HG03378 (cell line): ENCODE data around the gene PARP6.
A peak's percentile ranks its signal among the peaks of the same experiment; 100 is the strongest.

Experiments used
- ATAC-seq: cut with Tn5 transposase; IDR thresholded peaks from one replicate; pipeline ENCODE4 v1.9.1; 2021; ENCODE audit warnings: mild to moderate bottlenecking, moderate library complexity; ENCODE audit not compliant: unreplicated experiment

PARP6 gene

DNA sequence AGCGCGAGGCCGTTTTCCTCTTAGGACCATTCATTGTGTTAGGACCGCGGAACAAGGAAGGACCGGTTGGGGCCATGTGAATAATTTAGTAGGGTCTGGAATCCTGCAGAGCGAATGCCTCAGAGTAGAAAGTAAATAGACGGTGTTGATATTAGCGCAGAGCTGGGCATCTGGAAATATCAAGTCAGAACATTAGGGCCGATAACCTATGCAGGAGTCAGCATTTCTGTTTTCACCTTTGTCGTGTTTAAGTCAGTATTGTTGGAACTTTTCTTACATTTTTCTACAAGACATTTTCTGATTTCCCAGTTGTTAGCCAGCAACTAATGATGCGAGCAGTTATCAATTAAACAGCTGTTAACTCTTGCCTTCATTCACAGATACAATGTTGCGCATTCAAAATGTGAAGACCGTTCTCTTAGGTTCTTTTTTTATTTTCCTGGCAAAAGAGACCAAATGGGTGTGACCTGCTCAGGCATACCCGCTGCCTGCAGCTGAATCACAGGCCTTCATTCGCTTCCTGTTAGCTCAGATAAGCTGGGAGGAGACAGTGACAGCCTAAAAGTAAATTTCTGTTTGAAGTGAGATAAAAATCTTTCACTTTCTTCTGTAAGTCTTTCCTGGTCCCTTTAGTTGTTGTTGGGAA, 40.4 kb downstream of the PARP6 start:
- no peak for ATAC-seq

- ATAC-seq: peak; percentile 26
Measured at GRCh38 chr15:72231066-72231832, 41.1 kb downstream of the PARP6 start, which contains the start of gene PKM. PKM (minus strand) TSS chr15:72231190; CDS start chr15:72219097, 12,093 bp downstream.

DNA sequence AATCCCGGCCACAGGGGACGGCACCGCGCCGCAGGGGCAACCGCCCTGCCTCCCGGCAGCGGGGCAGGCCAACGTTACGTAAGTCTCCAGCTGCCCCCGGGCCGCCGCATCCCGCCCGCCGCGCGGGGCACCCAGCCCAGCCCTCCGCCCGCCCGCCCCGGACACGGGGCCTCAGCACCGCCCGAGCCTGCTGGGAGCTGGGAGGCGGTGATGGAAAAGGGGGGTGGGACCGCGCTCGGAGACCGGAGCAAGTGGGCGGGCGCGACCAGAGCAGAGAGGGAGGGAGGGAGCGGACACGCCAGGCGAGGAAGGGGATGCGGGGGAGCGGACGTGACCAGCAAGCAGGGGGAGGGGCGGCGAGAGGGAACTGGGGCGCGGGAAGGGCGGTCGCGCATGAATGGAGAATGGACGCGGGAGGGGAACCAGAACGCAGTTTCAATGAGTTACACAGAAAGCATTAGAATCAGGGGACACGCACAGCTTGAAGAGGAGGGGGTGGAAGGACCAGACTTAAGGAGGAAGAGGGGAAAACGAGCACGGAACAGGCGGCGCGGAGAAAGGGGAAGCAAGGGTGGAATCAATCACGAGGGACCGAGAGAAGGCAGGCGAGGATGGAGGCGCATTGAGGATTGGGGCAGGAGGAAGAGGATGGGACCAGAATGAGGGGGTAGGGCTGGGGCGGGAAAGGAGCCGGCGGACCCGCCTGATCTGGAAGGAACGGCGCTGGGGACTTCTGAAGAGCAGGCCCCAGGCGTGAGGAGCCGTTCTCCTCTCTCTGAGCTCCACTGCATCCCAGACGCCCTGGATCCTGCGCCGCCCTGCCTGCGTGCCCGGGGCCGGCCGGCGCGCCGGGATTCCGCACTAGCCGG, 41.9 kb downstream of the PARP6 start:
- no peak for ATAC-seq

DNA sequence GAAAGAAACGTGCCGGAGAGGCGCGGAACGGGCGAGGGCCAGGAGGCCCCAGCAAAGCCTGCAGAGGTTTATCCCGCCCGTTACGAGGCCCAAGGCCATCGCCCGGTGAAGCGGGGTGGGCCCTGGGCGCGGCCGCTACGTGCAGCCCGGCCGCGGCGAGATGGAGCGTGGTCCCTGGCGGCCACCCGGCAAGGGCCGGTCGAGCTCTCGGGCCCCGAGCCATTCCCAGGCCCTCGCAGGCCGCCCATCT, 42.5 kb downstream of the PARP6 start:
- no peak for ATAC-seq

- no peak for ATAC-seq
Measured at GRCh38 chr15:72229076-72229946, 43.0 kb downstream of the PARP6 start.

GRCh38 chr15:72227720-72228119, 44.6 kb downstream of the PARP6 start:
- no peak for ATAC-seq

DNA sequence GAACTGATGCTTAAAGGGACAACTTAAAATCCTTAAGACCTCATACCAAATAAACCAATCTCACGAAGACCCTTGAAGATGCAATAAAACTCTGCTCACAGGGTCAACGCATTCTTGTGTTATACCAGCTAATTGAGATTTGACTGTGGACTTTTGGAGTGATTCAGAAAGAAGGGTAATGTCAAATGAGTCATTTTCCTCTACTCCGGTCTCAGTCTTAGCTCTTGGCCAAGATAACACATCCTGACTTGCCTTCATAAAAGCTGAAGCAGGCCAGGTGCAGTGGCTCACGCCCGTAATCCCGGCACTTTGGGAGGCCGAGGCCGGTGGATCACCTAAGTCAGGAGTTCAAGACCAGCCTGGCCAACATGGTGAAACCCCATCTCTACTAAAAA, 45.2 kb downstream of the PARP6 start:
- no peak for ATAC-seq

DNA sequence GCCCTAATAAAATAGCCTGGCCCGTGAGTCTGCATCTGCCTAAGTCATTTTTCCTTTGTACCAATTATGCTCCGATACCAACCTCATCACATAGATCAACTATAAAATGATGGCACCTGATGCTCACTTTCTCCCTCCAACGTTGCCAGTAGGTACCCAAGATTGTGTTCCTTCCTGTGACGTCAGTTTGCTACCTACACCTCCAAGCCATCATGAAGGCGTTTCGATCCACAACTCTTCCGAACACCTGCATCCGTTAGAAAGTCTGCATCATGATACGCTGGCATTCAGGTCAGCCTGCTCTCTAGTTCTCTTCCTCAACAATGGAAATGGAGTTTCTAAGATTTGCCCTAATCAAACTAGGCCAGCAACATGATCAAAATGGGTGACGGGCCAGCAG, 49.1 kb downstream of the PARP6 start:
- ATAC-seq: no peak

DNA sequence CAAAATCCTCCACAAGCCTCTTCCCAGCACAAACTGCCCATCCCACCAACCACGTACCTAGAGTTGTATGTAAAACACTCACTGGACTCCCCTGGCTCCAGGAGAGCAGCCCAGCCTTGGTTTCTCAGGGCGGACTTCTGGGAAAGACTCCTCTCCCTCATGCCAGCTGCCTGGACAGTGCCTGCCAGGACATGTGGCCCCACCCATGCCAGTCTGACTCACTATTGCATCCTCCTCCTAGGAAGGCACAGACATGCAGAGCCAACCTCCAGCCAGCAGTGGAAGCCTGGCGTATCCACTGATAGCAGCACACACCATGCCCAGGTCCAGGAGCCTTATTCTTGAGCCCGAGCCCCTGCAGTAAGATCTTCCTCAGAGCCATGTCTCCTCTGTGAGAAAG, 50.0 kb downstream of the PARP6 start:
- no peak for ATAC-seq

DNA sequence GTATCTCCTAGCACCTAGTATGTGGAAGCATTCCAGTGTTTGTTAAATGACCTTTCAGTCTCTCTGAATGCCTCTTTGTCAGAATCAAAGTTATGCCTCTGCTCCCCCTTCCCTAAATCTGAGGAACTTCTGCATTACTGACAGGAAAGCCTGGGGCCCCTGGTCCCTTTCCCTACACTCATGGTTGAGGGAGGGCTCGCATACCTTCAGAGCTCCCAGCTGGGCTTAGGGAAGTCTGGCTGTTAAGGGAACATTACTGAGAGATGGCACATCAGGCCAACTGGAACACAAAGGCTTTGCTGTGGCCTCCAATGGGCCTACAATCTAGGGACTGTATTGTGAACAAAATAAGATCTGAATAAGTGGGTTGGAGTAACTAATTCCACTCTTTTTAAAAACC, 51.7 kb downstream of the PARP6 start:
- ATAC-seq: no peak

DNA sequence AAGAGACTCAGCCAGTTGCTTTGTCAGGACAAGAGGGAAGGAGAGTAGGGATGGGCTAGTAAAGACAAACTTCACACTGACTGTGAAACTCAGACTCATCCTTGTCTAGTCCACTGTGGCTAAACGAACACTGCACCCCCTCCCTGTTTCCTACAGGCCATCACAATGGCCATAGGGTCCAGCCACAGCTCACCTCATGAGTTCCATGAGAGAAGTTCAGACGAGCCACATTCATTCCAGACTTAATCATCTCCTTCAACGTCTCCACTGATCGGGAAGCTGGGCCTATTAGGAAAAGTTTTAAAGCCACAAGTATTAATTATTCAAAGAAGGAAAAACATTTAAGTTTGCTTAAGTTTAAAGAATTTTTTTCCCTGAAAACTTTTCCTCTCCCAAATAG, 55.1 kb downstream of the PARP6 start:
- no peak for ATAC-seq

GRCh38 chr15:72216079-72216478, 56.3 kb downstream of the PARP6 start:
- no peak for ATAC-seq

- ATAC-seq: no peak
Measured at GRCh38 chr15:72207558-72208085, 64.7 kb downstream of the PARP6 start.

GRCh38 chr15:72206677-72207000, 65.7 kb downstream of the PARP6 start:
- ATAC-seq: no peak

DNA sequence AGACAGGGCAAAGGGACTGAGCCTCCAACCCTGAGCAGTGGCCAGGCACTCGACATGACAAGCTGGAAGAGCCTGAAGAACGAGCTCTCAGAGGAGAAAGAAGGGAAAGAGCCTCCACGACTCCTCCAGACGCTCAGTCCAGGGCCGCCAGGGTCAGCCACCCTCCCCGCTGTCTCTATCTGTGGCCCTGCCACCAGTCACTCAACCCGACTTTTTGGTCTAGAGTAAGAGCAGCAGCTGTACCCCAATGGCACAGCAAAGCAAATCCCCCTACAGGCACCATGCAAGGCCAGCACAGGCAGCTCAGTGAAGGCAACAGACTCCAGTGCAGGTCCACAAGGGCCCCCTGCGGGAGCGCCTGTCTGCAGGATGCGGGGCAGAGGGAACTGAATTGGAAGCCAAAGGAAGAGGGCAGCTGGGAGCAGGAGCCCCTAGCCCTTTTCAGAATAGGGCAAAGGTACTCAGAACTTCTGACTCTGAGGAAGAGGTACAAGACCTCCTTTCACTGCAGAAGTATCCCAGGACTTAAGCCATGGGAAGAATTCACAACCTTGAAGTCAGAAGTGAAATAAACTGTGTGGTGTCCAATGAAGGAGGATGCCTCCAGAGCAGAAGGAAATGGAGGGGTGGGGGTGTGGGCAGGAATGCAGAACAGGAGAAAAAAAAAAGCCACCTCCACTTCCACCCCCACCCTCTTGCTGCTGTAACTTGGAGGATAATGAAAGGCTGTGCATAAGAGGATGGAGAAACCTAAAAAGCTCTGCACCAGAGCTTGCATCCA, 66.3 kb downstream of the PARP6 start:
- ATAC-seq: no peak

- ATAC-seq: no peak
Measured at GRCh38 chr15:72205273-72205672, 67.1 kb downstream of the PARP6 start.

GRCh38 chr15:72203507-72203837, 68.9 kb downstream of the PARP6 start:
- ATAC-seq: no peak

GRCh38 chr15:72202801-72203506, 69.4 kb downstream of the PARP6 start:
- ATAC-seq: no peak

DNA sequence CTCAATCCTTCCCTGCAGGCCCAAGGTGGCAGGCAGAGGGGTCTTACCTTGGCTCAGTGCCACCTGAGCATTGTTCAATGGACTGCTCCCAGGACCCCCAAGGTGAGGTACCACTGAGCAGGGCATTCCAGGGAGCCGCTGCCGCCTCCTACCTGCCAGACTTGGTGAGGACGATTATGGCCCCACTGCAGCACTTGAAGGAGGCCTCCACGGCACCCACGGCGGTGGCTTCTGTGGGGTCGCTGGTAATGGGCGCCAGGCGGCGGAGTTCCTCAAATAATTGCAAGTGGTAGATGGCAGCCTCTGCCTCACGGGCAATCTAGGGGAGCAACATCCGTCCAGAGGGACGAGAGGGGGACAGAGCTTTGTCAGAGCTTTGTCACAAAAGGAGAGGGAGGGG, 70.1 kb downstream of the PARP6 start:
- ATAC-seq: no peak
